Kidney epithelial cell (primary cell): ENCODE results near the gene MYO3B. TPM values are rescaled to one million over a fixed set of nuclear protein-coding genes. Genes with fewer than 3 reads are reported as not detected.

Experiments
- DNase-seq: peaks from one replicate; pipeline ENCODE4 v3.0.0-alpha.2; 2010; ENCODE audit warnings: low read depth
- H3K27me3 ChIP-seq: 2 replicates; pipeline ENCODE4 v1.6.0; 2011; ENCODE audit warnings: low read length; ENCODE audit not compliant: control insufficient read depth, insufficient read depth
- H3K36me3 ChIP-seq: 2 replicates; pipeline ENCODE4 v1.5.1; 2011; ENCODE audit warnings: low read length; ENCODE audit not compliant: control insufficient read depth, insufficient read depth
- H3K4me3 ChIP-seq: 2 replicates; pipeline ENCODE4 v1.5.1; 2011; ENCODE audit warnings: low read depth, mild to moderate bottlenecking, control low read depth, low read length
- total RNA-seq: library from RNA; depleted of rRNA; stranded (reverse); fragments of >200 nt; gene quantifications from 2 replicates; pipeline ENCODE4 v1.2.3, GENCODE V29; 2015
- TF ChIP-seq, protein P1 (sequence below): IDR thresholded peaks from 2 replicates; pipeline ENCODE4 v1.5.1; 2011; ENCODE audit warnings: mild to moderate bottlenecking, moderate library complexity, low read length, control low read depth, inconsistent platforms; ENCODE audit not compliant: insufficient read depth, poor library complexity, severe bottlenecking

MYO3B gene
- total RNA-seq, 1 donor from 2014 or later: 1.1 TPM

DNA sequence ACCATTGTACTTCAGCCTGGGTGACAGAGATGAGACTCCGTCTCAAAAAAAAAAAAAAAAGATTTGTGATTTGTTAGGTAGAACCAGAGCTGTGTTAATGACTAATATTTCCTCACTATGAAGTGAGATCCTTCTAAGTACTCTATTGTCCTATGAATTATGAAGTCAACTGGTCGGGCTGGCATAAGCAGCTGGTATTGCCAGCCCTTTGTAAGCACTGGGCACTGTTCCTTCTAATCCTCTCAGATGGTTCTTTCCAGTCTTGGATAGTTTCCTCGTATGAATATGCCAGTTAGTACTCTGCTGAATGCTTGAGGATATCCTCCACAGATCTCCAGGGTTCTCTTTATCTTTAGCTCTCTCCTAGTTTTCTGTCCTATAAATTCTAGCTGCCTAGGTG, 314.1 kb downstream of the MYO3B start:
- TF ChIP-seq, protein P1, sequence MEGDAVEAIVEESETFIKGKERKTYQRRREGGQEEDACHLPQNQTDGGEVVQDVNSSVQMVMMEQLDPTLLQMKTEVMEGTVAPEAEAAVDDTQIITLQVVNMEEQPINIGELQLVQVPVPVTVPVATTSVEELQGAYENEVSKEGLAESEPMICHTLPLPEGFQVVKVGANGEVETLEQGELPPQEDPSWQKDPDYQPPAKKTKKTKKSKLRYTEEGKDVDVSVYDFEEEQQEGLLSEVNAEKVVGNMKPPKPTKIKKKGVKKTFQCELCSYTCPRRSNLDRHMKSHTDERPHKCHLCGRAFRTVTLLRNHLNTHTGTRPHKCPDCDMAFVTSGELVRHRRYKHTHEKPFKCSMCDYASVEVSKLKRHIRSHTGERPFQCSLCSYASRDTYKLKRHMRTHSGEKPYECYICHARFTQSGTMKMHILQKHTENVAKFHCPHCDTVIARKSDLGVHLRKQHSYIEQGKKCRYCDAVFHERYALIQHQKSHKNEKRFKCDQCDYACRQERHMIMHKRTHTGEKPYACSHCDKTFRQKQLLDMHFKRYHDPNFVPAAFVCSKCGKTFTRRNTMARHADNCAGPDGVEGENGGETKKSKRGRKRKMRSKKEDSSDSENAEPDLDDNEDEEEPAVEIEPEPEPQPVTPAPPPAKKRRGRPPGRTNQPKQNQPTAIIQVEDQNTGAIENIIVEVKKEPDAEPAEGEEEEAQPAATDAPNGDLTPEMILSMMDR: no peak
- Histone ChIP-seq H3K4me3 (no peak overlapping the region), H3K27me3 (no peaks in the 10 kb centered on the region), H3K36me3 (no peaks in the 10 kb centered on the region)
- DNase-seq: no peak

DNA sequence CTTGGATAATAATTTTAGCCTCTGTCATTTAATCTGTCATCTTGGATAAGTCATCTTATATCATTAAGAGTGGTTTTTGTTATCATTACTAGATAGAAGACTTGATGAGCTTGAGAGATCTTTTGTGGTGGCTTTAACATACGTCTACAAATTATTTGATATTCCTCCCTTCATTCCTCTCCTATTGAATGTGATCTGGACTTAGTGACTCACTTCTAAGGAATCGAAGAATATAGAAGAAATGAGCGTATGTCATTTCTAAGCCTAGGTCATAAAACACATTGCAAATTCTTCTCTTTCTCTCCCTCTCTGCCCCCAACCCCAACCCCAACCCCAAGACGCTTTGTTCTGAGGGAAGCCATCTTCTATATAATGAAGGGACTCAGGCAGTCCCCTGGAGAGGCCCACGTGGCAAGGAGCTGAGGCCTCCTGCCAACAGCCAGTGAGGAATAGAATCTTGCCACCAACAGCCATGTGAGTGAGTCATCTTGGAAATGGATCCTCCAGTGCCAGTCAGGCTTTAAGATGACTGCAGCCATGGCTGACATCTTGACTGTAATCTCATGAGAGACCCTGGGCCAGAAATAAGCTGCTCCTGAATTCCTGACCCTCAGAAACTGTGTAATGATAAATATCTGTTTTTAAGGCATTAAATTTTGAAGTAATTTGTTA, 315.6 kb downstream of the MYO3B start:
- DNase-seq: no peak
- Histone ChIP-seq H3K27me3 (no peaks in the 10 kb centered on the region), H3K4me3 (no peak overlapping the region), H3K36me3 (no peaks in the 10 kb centered on the region)
- TF ChIP-seq, protein P1: no peak

DNA sequence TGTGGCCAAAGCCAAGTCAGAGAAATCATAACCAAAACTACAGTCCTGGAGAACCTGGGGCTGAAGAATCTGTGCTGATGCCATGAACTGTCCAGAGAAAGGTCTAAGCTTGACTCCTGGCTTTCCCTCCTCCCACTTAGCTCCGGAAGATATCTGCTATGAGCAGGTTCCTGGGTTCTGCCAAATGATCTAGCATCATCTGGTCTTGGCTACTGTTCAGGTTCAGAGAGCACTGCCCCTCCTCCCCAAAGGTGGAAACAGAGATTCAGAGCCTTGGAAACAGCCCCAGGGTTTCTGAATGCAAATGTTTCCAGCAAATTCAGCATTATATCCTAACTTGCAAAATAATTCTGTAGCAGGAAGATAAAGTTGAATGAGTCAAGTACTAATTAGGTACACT, 317.9 kb downstream of the MYO3B start:
- no peaks in the 10 kb centered on the region for H3K27me3 ChIP-seq
- DNase-seq: no peak
- TF ChIP-seq, protein P1: no peak
- no peak overlapping the region for H3K4me3 ChIP-seq
- H3K36me3 ChIP-seq: no peaks in the 10 kb centered on the region

DNA sequence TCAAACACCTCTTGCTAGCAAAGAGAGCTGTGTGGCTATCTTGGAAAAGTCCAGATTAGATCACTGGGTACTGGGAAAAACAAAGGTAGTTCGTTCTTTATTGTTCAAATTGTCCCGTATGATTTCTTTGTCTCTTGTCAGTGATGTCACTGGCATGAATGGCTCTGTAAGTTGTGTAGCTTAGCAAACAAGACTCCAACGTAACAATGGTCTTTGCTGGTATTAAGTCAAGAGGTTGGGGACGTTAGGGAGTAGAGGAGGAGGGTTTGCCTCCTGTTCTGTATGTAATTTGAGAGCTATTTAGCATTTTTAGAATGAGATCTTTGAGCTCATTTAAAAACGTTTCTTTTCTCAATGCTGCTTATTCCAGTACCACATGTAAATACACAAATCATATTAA, 320.7 kb downstream of the MYO3B start:
- TF ChIP-seq, protein P1: no peak
- H3K36me3 ChIP-seq: no peaks in the 10 kb centered on the region
- no peak for DNase-seq
- no peaks in the 10 kb centered on the region for H3K27me3 ChIP-seq
- no peak overlapping the region for H3K4me3 ChIP-seq

DNA sequence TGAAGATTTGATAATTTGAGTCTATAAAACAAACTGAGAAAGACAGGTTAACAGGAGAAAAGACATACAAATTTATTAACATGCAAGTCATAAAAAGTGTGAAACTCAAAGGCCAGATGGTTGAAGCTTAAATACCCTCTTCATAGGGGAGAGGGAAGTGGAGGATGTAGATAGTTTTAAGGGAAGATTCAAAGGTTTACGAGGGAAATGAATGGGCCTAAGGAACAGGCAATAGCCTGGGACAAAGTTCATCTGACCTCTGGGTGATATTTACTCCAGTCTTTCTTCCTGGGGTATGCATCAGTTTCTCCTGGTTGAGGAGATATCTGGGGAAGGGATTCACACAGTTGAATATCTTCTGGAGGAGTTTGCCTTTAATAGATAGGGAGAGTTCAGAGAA, 322.2 kb downstream of the MYO3B start:
- H3K27me3 ChIP-seq: no peaks in the 10 kb centered on the region
- no peak for DNase-seq
- TF ChIP-seq, protein P1: no peak
- H3K4me3 ChIP-seq: no peak overlapping the region
- no peaks in the 10 kb centered on the region for H3K36me3 ChIP-seq

DNA sequence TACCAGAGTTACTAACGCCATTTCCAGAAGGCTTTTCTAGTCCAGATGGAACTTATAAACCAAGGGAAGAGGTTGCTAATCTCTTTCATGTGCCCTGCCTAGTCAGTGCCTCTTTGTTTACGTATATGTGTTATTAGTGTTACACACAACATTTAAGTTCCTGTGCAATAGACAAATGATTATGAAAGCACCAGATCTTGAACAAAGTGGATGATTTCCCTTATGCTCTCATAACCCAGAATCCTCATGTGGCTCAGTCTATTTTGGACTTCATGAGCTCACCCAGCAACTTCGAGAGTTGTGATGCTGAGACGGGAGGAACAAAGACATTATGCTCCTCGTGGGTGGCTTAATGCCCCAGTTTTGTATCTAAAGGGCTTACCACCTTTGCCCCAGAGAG, 322.8 kb downstream of the MYO3B start:
- H3K4me3 ChIP-seq: no peak overlapping the region
- DNase-seq: no peak
- TF ChIP-seq, protein P1: no peak
- no peaks in the 10 kb centered on the region for H3K27me3 ChIP-seq
- H3K36me3 ChIP-seq: no peaks in the 10 kb centered on the region
